HL-60 (cell line): ENCODE measurements around the gene CAMK2N1.

Experiments used
- DNase-seq, 2 experiments: peaks; one replicate each; pipeline ENCODE4 v3.0.0-alpha.2; 2010 to 2020; ENCODE audit warnings: low read depth in 1 of 2, low spot score in 1 of 2
- H3K27ac ChIP-seq: fragments of 250-450 bp; sonication (Bioruptor Pico); replicated peaks from 2 replicates; pipeline ENCODE4 v1.5.1; 2020; ENCODE audit warnings: mild to moderate bottlenecking, moderate library complexity
- H3K27me3 ChIP-seq: fragments of 250-450 bp; sonication (Bioruptor Pico); 2 replicates; pipeline ENCODE4 v1.5.1; 2021; ENCODE audit warnings: mild to moderate bottlenecking, moderate library complexity; ENCODE audit not compliant: insufficient read depth, poor library complexity, severe bottlenecking
- H3K4me3 ChIP-seq: replicated peaks from 2 replicates; pipeline ENCODE4 v1.5.1; 2011; ENCODE audit warnings: mild to moderate bottlenecking, control low read depth, low read length; ENCODE audit not compliant: insufficient read depth
- GABPA ChIP-seq: IDR thresholded peaks from 2 replicates; pipeline ENCODE4 v1.6.1; 2012; ENCODE audit warnings: low read depth
- POLR2AphosphoS5 ChIP-seq: IDR thresholded peaks from 2 replicates; pipeline ENCODE4 v1.6.1; 2012; ENCODE audit warnings: low read depth
- SPI1 ChIP-seq: IDR thresholded peaks from 2 replicates; pipeline ENCODE4 v1.6.1; 2012; ENCODE audit warnings: low read depth, mild to moderate bottlenecking, borderline replicate concordance
- TF ChIP-seq, protein P1 (sequence below): IDR thresholded peaks from 2 replicates; pipeline ENCODE4 v1.6.1; 2012; ENCODE audit warnings: low read depth; ENCODE audit not compliant: insufficient replicate concordance
- TF ChIP-seq, protein P2 (sequence below): IDR thresholded peaks from one replicate; pipeline ENCODE4 v1.5.1; 2011; ENCODE audit warnings: low read length, control low read depth, inconsistent platforms; ENCODE audit not compliant: insufficient read depth

CAMK2N1 gene

DNA sequence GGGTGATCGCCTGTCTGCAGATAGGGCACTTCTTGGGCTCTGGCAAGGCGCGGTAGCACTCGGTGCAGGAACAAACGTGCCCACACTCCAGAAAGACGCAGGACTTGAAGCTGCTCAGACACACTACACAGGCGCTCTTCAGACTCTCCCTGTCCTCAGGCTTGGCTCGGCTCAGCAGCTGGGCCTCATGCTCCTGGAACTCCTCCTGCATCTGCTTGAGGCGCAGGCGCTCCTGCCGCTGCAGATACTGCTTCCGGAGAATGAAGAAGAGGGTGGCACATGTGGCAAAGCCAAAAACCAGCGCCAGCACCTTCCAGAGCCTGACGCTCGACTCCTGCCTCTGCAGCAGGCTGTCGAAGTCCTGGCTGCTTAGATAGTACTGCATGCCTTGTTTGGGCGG lies 14.7 kb upstream of the CAMK2N1 start:
- H3K27me3 ChIP-seq = no peaks in the 10 kb centered on the region
- no peak overlapping the region for H3K27ac ChIP-seq
- TF ChIP-seq POLR2AphosphoS5 (no peak), SPI1 (no peak), GABPA (no peak)
- TF ChIP-seq, protein P1, sequence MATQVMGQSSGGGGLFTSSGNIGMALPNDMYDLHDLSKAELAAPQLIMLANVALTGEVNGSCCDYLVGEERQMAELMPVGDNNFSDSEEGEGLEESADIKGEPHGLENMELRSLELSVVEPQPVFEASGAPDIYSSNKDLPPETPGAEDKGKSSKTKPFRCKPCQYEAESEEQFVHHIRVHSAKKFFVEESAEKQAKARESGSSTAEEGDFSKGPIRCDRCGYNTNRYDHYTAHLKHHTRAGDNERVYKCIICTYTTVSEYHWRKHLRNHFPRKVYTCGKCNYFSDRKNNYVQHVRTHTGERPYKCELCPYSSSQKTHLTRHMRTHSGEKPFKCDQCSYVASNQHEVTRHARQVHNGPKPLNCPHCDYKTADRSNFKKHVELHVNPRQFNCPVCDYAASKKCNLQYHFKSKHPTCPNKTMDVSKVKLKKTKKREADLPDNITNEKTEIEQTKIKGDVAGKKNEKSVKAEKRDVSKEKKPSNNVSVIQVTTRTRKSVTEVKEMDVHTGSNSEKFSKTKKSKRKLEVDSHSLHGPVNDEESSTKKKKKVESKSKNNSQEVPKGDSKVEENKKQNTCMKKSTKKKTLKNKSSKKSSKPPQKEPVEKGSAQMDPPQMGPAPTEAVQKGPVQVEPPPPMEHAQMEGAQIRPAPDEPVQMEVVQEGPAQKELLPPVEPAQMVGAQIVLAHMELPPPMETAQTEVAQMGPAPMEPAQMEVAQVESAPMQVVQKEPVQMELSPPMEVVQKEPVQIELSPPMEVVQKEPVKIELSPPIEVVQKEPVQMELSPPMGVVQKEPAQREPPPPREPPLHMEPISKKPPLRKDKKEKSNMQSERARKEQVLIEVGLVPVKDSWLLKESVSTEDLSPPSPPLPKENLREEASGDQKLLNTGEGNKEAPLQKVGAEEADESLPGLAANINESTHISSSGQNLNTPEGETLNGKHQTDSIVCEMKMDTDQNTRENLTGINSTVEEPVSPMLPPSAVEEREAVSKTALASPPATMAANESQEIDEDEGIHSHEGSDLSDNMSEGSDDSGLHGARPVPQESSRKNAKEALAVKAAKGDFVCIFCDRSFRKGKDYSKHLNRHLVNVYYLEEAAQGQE = no peak
- TF ChIP-seq, protein P2, sequence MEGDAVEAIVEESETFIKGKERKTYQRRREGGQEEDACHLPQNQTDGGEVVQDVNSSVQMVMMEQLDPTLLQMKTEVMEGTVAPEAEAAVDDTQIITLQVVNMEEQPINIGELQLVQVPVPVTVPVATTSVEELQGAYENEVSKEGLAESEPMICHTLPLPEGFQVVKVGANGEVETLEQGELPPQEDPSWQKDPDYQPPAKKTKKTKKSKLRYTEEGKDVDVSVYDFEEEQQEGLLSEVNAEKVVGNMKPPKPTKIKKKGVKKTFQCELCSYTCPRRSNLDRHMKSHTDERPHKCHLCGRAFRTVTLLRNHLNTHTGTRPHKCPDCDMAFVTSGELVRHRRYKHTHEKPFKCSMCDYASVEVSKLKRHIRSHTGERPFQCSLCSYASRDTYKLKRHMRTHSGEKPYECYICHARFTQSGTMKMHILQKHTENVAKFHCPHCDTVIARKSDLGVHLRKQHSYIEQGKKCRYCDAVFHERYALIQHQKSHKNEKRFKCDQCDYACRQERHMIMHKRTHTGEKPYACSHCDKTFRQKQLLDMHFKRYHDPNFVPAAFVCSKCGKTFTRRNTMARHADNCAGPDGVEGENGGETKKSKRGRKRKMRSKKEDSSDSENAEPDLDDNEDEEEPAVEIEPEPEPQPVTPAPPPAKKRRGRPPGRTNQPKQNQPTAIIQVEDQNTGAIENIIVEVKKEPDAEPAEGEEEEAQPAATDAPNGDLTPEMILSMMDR = no peak
- no peak for DNase-seq
- no peak overlapping the region for H3K4me3 ChIP-seq

DNA sequence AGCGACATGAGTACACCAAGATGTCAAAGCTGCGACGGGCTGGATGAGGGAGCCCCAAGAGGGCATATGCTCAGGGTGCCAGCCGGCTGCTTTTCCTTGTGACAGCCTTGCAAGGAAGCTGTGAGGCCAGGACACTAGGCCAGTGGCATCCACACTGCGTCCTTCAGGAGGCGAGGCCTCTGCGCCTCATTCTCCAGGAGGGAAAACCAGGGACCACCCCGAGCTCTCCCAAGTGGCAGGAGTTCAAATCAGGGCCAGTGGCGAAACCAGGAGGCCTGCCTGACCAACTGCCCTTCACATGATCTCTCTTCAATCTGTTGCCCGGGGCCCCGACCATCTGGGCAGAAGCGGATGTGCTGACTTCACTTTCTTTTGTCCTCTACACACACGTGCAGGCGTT lies 13.7 kb upstream of the CAMK2N1 start:
- Histone ChIP-seq H3K4me3 (no peak overlapping the region), H3K27me3 (no peaks in the 10 kb centered on the region), H3K27ac (no peak overlapping the region)
- TF ChIP-seq GABPA (no peak), POLR2AphosphoS5 (no peak), SPI1 (no peak)
- DNase-seq = no peak

DNA sequence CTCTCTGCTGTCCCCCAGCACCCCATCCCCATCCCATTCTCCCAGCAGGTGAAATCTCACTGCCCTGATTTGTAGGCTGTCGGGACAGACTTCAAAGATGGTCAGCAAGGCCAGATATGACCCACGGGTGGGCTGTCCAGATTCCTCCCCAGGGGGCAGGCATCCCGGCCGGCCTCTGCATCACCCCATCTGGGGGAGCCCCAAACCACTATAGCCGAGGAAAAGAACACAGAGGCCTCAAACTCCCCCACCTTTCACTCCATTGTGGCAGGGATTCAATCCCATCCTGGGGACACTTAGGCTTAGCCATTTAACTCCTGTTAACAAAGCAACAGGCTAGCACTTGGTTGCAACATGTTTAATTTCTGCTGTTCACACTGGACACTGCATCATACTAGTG lies 13.1 kb upstream of the CAMK2N1 start:
- no peak for TF ChIP-seq GABPA
- TF ChIP-seq, protein P2 = no peak
- no peak for TF ChIP-seq SPI1
- no peak for TF ChIP-seq POLR2AphosphoS5
- TF ChIP-seq, protein P1 = no peak
- no peak overlapping the region for H3K27ac ChIP-seq
- H3K4me3 ChIP-seq = no peak overlapping the region
- H3K27me3 ChIP-seq = no peaks in the 10 kb centered on the region
- no peak for DNase-seq

DNA sequence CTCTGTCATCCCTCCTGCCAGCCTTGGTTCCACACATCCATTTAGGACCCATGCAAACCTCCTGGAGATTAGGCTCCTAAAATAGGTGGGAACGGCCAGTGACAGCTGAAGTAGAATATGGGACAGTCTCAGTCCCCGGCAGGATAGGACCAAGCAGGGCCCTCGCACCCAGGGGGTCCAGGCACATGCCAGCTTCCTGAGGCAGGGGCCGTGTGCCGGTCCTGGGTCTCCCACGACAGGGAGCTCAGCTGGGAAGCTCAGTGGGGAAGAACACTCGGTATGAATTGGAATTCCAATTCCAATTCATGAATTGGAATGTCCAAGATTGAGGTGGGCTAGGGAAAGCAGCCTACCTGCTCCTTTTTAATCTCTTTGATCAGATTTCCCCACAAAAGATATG lies 12.1 kb upstream of the CAMK2N1 start:
- Histone ChIP-seq H3K27me3 (no peaks in the 10 kb centered on the region), H3K27ac (no peak overlapping the region), H3K4me3 (no peak overlapping the region)
- DNase-seq = no peak
- no peak for TF ChIP-seq SPI1
- TF ChIP-seq, protein P1 = no peak
- TF ChIP-seq, protein P2 = no peak
- no peak for TF ChIP-seq POLR2AphosphoS5
- no peak for TF ChIP-seq GABPA
